ENCODE measurements around the gene HSPB6. TPM values are rescaled to one million over a fixed set of nuclear protein-coding genes. Genes with fewer than 3 reads are reported as not detected.

HSPB6 gene
- polyA plus RNA-seq, 1 donor (not counting 4 experiments of a cell fraction or from before 2014, with no cell fraction given) = not detected

DNA sequence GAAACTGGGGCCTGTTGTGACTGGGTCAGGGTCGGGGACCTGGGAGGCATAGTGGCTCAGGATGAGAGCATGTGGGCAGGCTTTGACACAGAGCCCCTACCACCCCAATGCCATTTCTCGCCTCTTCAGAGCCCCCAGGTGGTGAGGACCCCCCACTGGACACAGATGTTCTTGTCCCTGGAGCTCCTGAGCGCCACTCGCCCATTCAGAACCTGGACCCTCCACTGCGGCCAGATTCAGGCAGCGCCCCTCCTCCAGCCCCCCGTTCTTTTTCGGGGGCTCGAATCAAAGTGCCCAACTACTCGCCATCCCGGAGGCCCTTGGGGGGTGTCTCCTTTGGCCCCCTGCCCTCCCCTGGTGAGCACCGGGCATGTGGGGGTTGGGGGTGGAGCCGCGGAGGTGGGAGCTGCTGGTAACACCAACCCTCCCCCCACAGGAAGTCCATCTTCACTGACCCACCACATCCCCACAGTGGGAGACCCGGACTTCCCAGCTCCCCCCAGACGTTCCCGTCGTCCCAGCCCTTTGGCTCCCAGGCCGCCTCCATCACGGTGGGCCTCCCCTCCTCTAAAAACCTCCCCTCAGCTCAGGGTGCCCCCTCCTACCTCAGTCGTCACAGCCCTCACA is 24.9 kb downstream of the HSPB6 start:
- no peaks in the 10 kb centered on the region for H3K4me1 ChIP-seq (ENCODE audit: control insufficient read depth, extremely low read depth, insufficient read depth, low read length)
- no peak overlapping the region for H3K4me2 ChIP-seq (ENCODE audit: control insufficient read depth, extremely low read depth, insufficient read depth, low read depth, low read length)
- no peak for TF ChIP-seq EZH2 (IDR thresholded peaks at IDR 0.05; ENCODE audit: low read length)
- TF ChIP-seq, protein P1, sequence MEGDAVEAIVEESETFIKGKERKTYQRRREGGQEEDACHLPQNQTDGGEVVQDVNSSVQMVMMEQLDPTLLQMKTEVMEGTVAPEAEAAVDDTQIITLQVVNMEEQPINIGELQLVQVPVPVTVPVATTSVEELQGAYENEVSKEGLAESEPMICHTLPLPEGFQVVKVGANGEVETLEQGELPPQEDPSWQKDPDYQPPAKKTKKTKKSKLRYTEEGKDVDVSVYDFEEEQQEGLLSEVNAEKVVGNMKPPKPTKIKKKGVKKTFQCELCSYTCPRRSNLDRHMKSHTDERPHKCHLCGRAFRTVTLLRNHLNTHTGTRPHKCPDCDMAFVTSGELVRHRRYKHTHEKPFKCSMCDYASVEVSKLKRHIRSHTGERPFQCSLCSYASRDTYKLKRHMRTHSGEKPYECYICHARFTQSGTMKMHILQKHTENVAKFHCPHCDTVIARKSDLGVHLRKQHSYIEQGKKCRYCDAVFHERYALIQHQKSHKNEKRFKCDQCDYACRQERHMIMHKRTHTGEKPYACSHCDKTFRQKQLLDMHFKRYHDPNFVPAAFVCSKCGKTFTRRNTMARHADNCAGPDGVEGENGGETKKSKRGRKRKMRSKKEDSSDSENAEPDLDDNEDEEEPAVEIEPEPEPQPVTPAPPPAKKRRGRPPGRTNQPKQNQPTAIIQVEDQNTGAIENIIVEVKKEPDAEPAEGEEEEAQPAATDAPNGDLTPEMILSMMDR (optimal IDR thresholded peaks at IDR 0.05 in 1 of 3, IDR thresholded peaks at IDR 0.05 in 1 of 3, conservative IDR thresholded peaks at IDR 0.05 in 1 of 3; ENCODE audit: extremely low read depth in 1 of 3, insufficient read depth in 2 of 3, low read length in 3 of 3) = no peak
- no peaks in the 10 kb centered on the region for H3K27me3 ChIP-seq (ENCODE audit: control insufficient read depth, extremely low read depth, insufficient read depth, low read length)
- no peak overlapping the region for H2AFZ ChIP-seq (ENCODE audit: control insufficient read depth, low read length)
- no peak for DNase-seq (ENCODE audit: low read depth, low spot score)
- dilution Hi-C loops (cut with MboI; ENCODE audit: extremely low pct_ligation_motif_present, low sequenced_read_pairs) = no loop called here
- no peak overlapping the region for H3K9ac ChIP-seq (ENCODE audit: control insufficient read depth, extremely low read depth, insufficient read depth, low read length)
- peaks cover 6% of the 10 kb centered on the region for H4K20me1 ChIP-seq (ENCODE audit: control insufficient read depth, extremely low read depth, insufficient read depth, low read length)
- FAIRE-seq = no peak
- H3K79me2 ChIP-seq (ENCODE audit: control insufficient read depth, insufficient read depth, low read length) = peaks cover 2% of the 10 kb centered on the region
- H3K9me3 ChIP-seq (ENCODE audit: control insufficient read depth, low read depth, low read length) = no peaks in the 10 kb centered on the region
- no peak overlapping the region for H3K27ac ChIP-seq (ENCODE audit: control insufficient read depth, insufficient read depth, low read length)
- H3K36me3 ChIP-seq (ENCODE audit: control insufficient read depth in 2 of 2, extremely low read depth in 1 of 2, insufficient read depth in 2 of 2, low read length in 2 of 2) = peaks cover 64 to 74% of the 10 kb centered on the region in 2 experiments
- H3K4me3 ChIP-seq (ENCODE audit: control insufficient read depth in 2 of 3, extremely low read depth in 1 of 3, insufficient read depth in 2 of 3, low read depth in 1 of 3, low read length in 3 of 3) = no peak overlapping the region
- H3K9me1 ChIP-seq (ENCODE audit: control insufficient read depth, extremely low read depth, insufficient read depth, low read length) = no peaks in the 10 kb centered on the region

DNA sequence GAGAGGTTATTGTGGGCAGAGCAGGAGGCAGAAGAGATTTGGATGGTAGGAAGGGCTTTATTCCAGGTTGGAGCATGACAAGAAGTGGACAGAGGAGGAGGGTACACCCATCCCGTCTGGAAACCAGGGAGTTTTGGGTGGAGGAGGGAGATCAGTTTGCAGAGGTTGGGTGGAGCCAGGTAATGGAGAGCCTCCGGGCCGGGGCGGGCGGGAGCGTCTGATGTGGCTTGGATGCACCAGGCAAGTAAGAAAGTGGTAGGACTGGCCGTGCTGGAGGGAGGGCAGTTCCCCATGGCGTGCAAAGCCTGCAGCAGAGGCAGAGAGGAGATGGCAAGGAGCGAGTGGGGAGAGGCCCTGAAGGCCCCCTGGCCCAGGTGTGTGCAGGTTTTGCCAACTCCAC is 25.5 kb downstream of the HSPB6 start:
- no peak for FAIRE-seq
- no peak for DNase-seq (ENCODE audit: low read depth, low spot score)
- no peaks in the 10 kb centered on the region for H3K9me1 ChIP-seq (ENCODE audit: control insufficient read depth, extremely low read depth, insufficient read depth, low read length)
- peaks cover 2% of the 10 kb centered on the region for H3K79me2 ChIP-seq (ENCODE audit: control insufficient read depth, insufficient read depth, low read length)
- no peaks in the 10 kb centered on the region for H3K9me3 ChIP-seq (ENCODE audit: control insufficient read depth, low read depth, low read length)
- no peaks in the 10 kb centered on the region for H3K27me3 ChIP-seq (ENCODE audit: control insufficient read depth, extremely low read depth, insufficient read depth, low read length)
- H4K20me1 ChIP-seq (ENCODE audit: control insufficient read depth, extremely low read depth, insufficient read depth, low read length) = peaks cover 3% of the 10 kb centered on the region
- no peak overlapping the region for H2AFZ ChIP-seq (ENCODE audit: control insufficient read depth, low read length)
- TF ChIP-seq, protein P1 (optimal IDR thresholded peaks at IDR 0.05 in 1 of 3, IDR thresholded peaks at IDR 0.05 in 1 of 3, conservative IDR thresholded peaks at IDR 0.05 in 1 of 3; ENCODE audit: extremely low read depth in 1 of 3, insufficient read depth in 2 of 3, low read length in 3 of 3) = no peak
- TF ChIP-seq EZH2 (IDR thresholded peaks at IDR 0.05; ENCODE audit: low read length) = no peak
- dilution Hi-C loops (cut with MboI; ENCODE audit: extremely low pct_ligation_motif_present, low sequenced_read_pairs) = no loop called here
- H3K36me3 ChIP-seq (ENCODE audit: control insufficient read depth in 2 of 2, extremely low read depth in 1 of 2, insufficient read depth in 2 of 2, low read length in 2 of 2) = peaks cover 61 to 71% of the 10 kb centered on the region in 2 experiments
- no peak overlapping the region for H3K4me2 ChIP-seq (ENCODE audit: control insufficient read depth, extremely low read depth, insufficient read depth, low read depth, low read length)
- no peak overlapping the region for H3K4me3 ChIP-seq (ENCODE audit: control insufficient read depth in 2 of 3, extremely low read depth in 1 of 3, insufficient read depth in 2 of 3, low read depth in 1 of 3, low read length in 3 of 3)
- no peaks in the 10 kb centered on the region for H3K4me1 ChIP-seq (ENCODE audit: control insufficient read depth, extremely low read depth, insufficient read depth, low read length)
- H3K27ac ChIP-seq (ENCODE audit: control insufficient read depth, insufficient read depth, low read length) = no peak overlapping the region
- H3K9ac ChIP-seq (ENCODE audit: control insufficient read depth, extremely low read depth, insufficient read depth, low read length) = no peak overlapping the region
